ENCODE data around the gene CDK5R1. TPM values are rescaled to one million over a fixed set of nuclear protein-coding genes. Genes with fewer than 3 reads are reported as not detected.

Gene CDK5R1
- total and polyA plus RNA-seq, 2 donors (not counting 3 experiments of a cell fraction or from before 2014, with no cell fraction given): 1.6 to 3.9 TPM

- Histone ChIP-seq H3K4me2 (ENCODE audit: insufficient read depth, low read length) (no peak overlapping the region), H3K36me3 (ENCODE audit: control insufficient read depth in 2 of 2, extremely low read depth in 1 of 2, insufficient read depth in 2 of 2, low read length in 2 of 2) (no peaks in the 10 kb centered on the region), H4K20me1 (replicated peaks; ENCODE audit: control insufficient read depth, extremely low read depth, insufficient read depth, low read length) (no peaks in the 10 kb centered on the region), H2AFZ (ENCODE audit: low read depth, low read length) (no peak overlapping the region), H3K4me3 (replicated peaks in 1 of 3; ENCODE audit: insufficient read depth in 1 of 3, low read depth in 1 of 3, low read length in 3 of 3) (no peak overlapping the region), H3K9me1 (replicated peaks; ENCODE audit: control insufficient read depth, extremely low read depth, insufficient read depth, low read length) (no peaks in the 10 kb centered on the region), H3K9ac (replicated peaks; ENCODE audit: extremely low read depth, insufficient read depth, low read length) (no peak overlapping the region), H3K9me3 (replicated peaks; ENCODE audit: control insufficient read depth, insufficient read depth, low read length) (no peaks in the 10 kb centered on the region), H3K27me3 (ENCODE audit: control insufficient read depth in 2 of 2, insufficient read depth in 2 of 2, low read length in 2 of 2) (no peaks in the 10 kb centered on the region), H3K27ac (ENCODE audit: insufficient read depth, low read depth, low read length) (no peak overlapping the region), H3K4me1 (ENCODE audit: control insufficient read depth, extremely low read depth, insufficient read depth, low read length) (no peaks in the 10 kb centered on the region), H3K79me2 (ENCODE audit: control insufficient read depth, insufficient read depth, low read length) (no peaks in the 10 kb centered on the region)
- DNase-seq (ENCODE audit: low read depth, low spot score) (no peak), FAIRE-seq (no peak)
- POLR2A ChIA-PET: no interaction called here
- BruUV-seq (replicated peaks): no TSS peak
- dilution Hi-C loops (cut with MboI; ENCODE audit: extremely low pct_ligation_motif_present, low sequenced_read_pairs): no loop called here
- intact Hi-C loops (cut with micrococcal nuclease): no loop called here
- no peak for TF ChIP-seq JUN (IDR thresholded peaks at IDR 0.05; ENCODE audit: borderline replicate concordance, insufficient read depth, insufficient read length, low read depth)
- no peak for TF ChIP-seq FOS (IDR thresholded peaks at IDR 0.05; ENCODE audit: borderline replicate concordance, insufficient read depth, low read length)
- no peak for TF ChIP-seq EZH2 (IDR thresholded peaks at IDR 0.05; ENCODE audit: borderline replicate concordance, low read depth, low read length, severe bottlenecking)
- TF ChIP-seq MAX (IDR thresholded peaks at IDR 0.05; ENCODE audit: insufficient read depth, insufficient read length): no peak
- no peak for TF ChIP-seq POLR2AphosphoS5 (IDR thresholded peaks at IDR 0.05; ENCODE audit: insufficient read depth, low read depth, low read length)
- TF ChIP-seq GATA2 (IDR thresholded peaks at IDR 0.05; ENCODE audit: insufficient read depth, insufficient read length, low read depth, low read length): no peak
- no peak for TF ChIP-seq MYC (IDR thresholded peaks at IDR 0.05; ENCODE audit: low read depth, low read length)
- no peak for TF ChIP-seq POLR2A (IDR thresholded peaks at IDR 0.05; ENCODE audit: low read depth, low read length)
- no peak for TF ChIP-seq CTCF (IDR thresholded peaks at IDR 0.05; ENCODE audit: extremely low read depth in 1 of 2, insufficient read depth in 1 of 2, low read depth in 1 of 2, low read length in 2 of 2)
- CTCF ChIA-PET: no interaction called here
Observed at GRCh38 chr17:32513579-32513978, 26.8 kb downstream of the CDK5R1 start.

All from endothelial cell of umbilical vein (primary cell).